Type B pancreatic cell (in vitro differentiated cells): ENCODE data around the gene FAN1. TPM values are rescaled to one million over a fixed set of nuclear protein-coding genes. Genes with fewer than 3 reads are reported as not detected.

Experiments
- DNase-seq: peaks from one replicate; pipeline ENCODE4 v3.0.0; 2021; ENCODE audit warnings: mixed read lengths; ENCODE audit not compliant: unreplicated experiment; ENCODE audit errors: extremely low spot score
- H3K27ac Mint-ChIP-seq: 2 replicates; pipeline ENCODE4 v1.8.0; 2021; ENCODE audit warnings: mild to moderate bottlenecking, mixed read lengths
- H3K27me3 Mint-ChIP-seq: 2 replicates; pipeline ENCODE4 v1.8.0; 2021; ENCODE audit warnings: mixed read lengths
- H3K36me3 Mint-ChIP-seq: 2 replicates; pipeline ENCODE4 v1.8.0; 2021; ENCODE audit warnings: mixed read lengths
- H3K4me1 Mint-ChIP-seq: one replicate; pipeline ENCODE4 v1.8.0; 2021; ENCODE audit warnings: mixed read lengths; ENCODE audit not compliant: unreplicated experiment
- H3K4me3 Mint-ChIP-seq: 2 replicates; pipeline ENCODE4 v1.8.0; 2021; ENCODE audit warnings: mild to moderate bottlenecking, mixed read lengths
- H3K9me3 Mint-ChIP-seq: 2 replicates; pipeline ENCODE4 v1.8.0; 2021; ENCODE audit warnings: mixed read lengths
- total RNA-seq: library from RNA; stranded (reverse); gene quantifications from 2 replicates; pipeline ENCODE4 v1.2.1, GENCODE V29; 2021; ENCODE audit warnings: low replicate concordance
- TF ChIP-seq, protein P1 (sequence below): fragments of 200-600 bp; sonication (generic); conservative IDR thresholded peaks from 2 replicates; pipeline ENCODE4 v1.5.0; 2021; ENCODE audit warnings: antibody characterized with exemption, mild to moderate bottlenecking

The FAN1 gene
- total RNA-seq, 1 donor from 2014 or later: 29.5 TPM

DNA sequence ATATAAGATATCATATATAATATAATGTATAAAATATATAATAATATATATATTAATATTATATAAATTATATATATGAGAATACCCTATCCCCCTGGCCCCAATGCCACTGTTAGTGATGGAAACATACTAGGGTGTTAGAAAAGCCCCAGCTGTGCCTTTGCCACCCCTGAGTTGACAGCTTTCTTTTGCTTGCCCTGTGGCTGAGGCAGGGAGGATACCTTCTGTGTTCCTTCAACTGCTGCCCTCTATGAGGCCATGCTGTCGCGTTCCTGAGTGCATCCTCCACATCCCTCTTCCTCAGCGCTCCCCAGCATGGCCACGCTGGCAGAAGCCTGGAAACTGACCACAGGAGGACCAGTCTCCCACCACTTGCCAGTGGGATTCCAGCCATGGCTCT, 26.3 kb downstream of the FAN1 start:
- Mint-ChIP-seq H3K36me3 (peaks cover 28% of the 10 kb centered on the region), H3K9me3 (no peaks in the 10 kb centered on the region), H3K27me3 (no peaks in the 10 kb centered on the region), H3K27ac (no peak overlapping the region), H3K4me1 (no peaks in the 10 kb centered on the region), H3K4me3 (no peak overlapping the region)
- no peak for DNase-seq
- TF ChIP-seq, protein P1, sequence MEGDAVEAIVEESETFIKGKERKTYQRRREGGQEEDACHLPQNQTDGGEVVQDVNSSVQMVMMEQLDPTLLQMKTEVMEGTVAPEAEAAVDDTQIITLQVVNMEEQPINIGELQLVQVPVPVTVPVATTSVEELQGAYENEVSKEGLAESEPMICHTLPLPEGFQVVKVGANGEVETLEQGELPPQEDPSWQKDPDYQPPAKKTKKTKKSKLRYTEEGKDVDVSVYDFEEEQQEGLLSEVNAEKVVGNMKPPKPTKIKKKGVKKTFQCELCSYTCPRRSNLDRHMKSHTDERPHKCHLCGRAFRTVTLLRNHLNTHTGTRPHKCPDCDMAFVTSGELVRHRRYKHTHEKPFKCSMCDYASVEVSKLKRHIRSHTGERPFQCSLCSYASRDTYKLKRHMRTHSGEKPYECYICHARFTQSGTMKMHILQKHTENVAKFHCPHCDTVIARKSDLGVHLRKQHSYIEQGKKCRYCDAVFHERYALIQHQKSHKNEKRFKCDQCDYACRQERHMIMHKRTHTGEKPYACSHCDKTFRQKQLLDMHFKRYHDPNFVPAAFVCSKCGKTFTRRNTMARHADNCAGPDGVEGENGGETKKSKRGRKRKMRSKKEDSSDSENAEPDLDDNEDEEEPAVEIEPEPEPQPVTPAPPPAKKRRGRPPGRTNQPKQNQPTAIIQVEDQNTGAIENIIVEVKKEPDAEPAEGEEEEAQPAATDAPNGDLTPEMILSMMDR: no peak

DNA sequence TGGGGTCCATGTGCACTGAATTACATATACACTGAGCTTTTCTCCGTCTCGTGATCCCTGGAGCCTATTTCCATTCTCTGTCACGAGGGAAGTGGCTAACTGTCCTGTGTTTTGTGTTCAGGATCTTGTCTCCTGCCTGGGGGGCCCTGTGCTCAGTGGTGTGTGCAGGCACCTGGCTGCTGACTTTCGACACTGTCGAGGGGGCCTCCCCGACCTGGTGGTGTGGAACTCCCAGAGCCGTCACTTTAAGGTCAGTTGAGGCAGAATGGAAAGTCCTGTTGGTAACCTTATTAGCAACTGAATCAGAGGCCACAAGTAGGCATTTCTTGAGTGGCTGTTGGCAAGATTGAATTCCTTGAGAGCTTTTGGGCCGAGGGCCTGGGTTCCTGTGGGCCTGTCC, 26.7 kb downstream of the FAN1 start:
- Mint-ChIP-seq H3K36me3 (peaks cover 28% of the 10 kb centered on the region), H3K27me3 (no peaks in the 10 kb centered on the region), H3K27ac (no peak overlapping the region), H3K4me3 (no peak overlapping the region), H3K9me3 (no peaks in the 10 kb centered on the region), H3K4me1 (no peaks in the 10 kb centered on the region)
- TF ChIP-seq, protein P1: no peak
- no peak for DNase-seq

DNA sequence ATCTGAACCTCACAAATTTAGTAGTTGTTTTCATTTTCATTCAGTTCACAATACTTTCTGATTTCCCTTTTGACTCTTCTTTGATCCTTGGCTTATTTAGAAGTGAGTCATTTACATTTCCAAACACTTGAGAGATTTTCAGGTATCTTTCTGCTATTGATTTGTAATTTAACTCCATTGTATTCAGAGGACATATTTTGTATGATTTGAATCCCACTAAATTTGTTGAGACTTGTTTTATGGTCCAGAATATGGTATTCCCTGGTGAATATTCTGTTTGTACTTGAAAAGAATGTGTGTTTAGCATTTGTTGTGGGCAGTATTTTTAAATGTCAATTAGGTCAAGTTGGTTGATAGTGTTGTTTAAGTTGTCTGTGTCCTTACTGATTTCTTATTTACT, 29.6 kb downstream of the FAN1 start:
- Mint-ChIP-seq H3K4me1 (no peaks in the 10 kb centered on the region), H3K4me3 (no peak overlapping the region), H3K9me3 (no peaks in the 10 kb centered on the region), H3K36me3 (peaks cover 36% of the 10 kb centered on the region), H3K27ac (no peak overlapping the region), H3K27me3 (no peaks in the 10 kb centered on the region)
- TF ChIP-seq, protein P1: no peak
- DNase-seq: no peak

DNA sequence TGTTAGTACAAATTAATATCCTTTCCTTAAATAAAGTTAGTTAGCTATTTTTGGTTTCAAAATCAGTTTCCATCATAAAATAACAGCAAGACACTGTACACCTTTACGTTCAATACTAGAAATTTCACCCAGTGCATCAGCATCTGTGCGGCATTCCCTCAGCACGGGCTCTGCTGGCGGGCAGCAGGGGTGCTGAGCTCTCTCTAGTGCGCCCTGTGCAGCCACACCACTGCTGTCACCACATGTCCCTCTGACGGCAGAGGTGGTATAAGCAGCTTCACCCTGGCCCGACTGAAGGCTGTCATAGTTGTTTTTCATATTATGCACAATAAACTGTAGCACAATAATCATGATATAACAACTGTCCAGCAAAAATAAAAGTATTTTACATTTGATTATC, 35.4 kb downstream of the FAN1 start:
- DNase-seq: no peak
- peaks cover 26% of the 10 kb centered on the region for H3K36me3 Mint-ChIP-seq
- TF ChIP-seq, protein P1: no peak
- no peaks in the 10 kb centered on the region for H3K4me1 Mint-ChIP-seq
- H3K27ac Mint-ChIP-seq: no peak overlapping the region
- H3K9me3 Mint-ChIP-seq: no peaks in the 10 kb centered on the region
- H3K4me3 Mint-ChIP-seq: no peak overlapping the region
- no peaks in the 10 kb centered on the region for H3K27me3 Mint-ChIP-seq

DNA sequence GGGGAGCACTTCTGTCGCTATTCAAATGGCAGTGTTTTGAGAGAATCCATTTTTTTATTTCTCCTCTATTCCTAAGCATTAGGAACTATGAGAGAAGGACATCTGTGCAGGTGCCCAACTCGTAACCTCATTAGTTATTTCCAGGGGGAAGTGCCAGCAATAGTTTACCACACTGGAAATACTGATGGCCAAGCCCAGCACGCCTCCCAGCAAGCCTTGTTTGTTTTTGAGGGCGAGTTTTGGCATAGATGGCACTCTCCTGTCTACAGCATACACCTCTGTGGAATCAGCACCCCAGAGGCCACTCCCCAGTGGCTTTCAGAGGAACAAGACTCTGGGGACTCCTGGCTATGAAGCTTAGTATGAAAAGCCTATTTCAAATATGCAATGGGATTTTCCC, 36.6 kb downstream of the FAN1 start:
- Mint-ChIP-seq H3K27me3 (no peaks in the 10 kb centered on the region), H3K36me3 (peaks cover 30% of the 10 kb centered on the region), H3K4me1 (no peaks in the 10 kb centered on the region), H3K9me3 (no peaks in the 10 kb centered on the region), H3K27ac (no peak overlapping the region), H3K4me3 (no peak overlapping the region)
- DNase-seq: no peak
- TF ChIP-seq, protein P1: no peak

DNA sequence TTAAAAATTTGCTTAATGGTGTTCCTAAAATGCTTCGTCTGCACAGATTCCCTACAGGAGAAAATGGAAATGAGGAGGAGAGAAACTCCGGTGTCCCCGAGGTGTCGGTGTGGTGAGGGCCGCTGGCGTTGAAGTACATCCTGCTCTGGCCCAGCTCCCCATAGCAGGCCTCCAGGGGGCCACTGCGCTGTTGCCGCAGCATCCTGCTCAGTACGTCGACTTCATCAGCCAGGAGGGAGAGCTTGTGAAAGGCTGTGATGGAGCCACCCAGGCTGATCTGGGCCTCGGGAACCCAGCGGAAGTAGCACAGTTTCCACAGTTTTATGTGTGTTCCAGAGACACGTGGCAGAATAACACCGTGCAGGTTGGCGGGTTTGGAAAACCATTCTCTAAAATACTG, 37.8 kb downstream of the FAN1 start:
- H3K4me3 Mint-ChIP-seq: no peak overlapping the region
- H3K27me3 Mint-ChIP-seq: no peaks in the 10 kb centered on the region
- peaks cover 27% of the 10 kb centered on the region for H3K36me3 Mint-ChIP-seq
- no peak overlapping the region for H3K27ac Mint-ChIP-seq
- no peak for DNase-seq
- H3K4me1 Mint-ChIP-seq: no peaks in the 10 kb centered on the region
- H3K9me3 Mint-ChIP-seq: no peaks in the 10 kb centered on the region
- TF ChIP-seq, protein P1: no peak
